Suprapubic skin (tissue), 4 donors: ENCODE measurements around the gene ZNF398.

Source experiments
- CTCF ChIP-seq, 2 donors: fragments of 200-600 bp in 1 of 2; fragments of 450-650 bp in 1 of 2; sonication (generic) in 1 of 2; IDR thresholded peaks; one replicate each; pipeline ENCODE4 v1.5.1; 2016 to 2019; ENCODE audit warnings: antibody characterized with exemption in 2 of 2, mild to moderate bottlenecking in 1 of 2, moderate library complexity in 1 of 2
- EP300 ChIP-seq: sonication (generic); formaldehyde crosslinking; IDR thresholded peaks from one replicate; pipeline ENCODE4 v1.6.1; 2017; ENCODE audit warnings: antibody characterized with exemption
- POLR2A ChIP-seq, 2 donors: fragments of 450-650 bp; IDR thresholded peaks; one replicate each; pipeline ENCODE4 v1.6.1; 2017; ENCODE audit warnings: antibody characterized with exemption in 2 of 2, mild to moderate bottlenecking in 2 of 2, moderate library complexity in 2 of 2
- POLR2AphosphoS5 ChIP-seq, 3 donors: sonication (generic); formaldehyde crosslinking; IDR thresholded peaks; one replicate each; pipeline ENCODE4 v1.6.1; 2017; ENCODE audit warnings: antibody characterized with exemption in 3 of 3

- no peak for TF ChIP-seq CTCF (IDR thresholded peaks at IDR 0.05)
- TF ChIP-seq EP300 = no peak
- no peak for TF ChIP-seq POLR2A (IDR thresholded peaks at IDR 0.05)
- TF ChIP-seq POLR2AphosphoS5 (IDR thresholded peaks at IDR 0.05) = no peak
These were observed 37.0 kb downstream of the ZNF398 start for GRCh38 chr7:149184274-149184673.
